B cell (primary cell): Measurements from ENCODE around the gene TRPM8. TPM values are rescaled to one million over a fixed set of nuclear protein-coding genes. Genes with fewer than 3 reads are reported as not detected.

Source experiments
- ATAC-seq: fragments of 200-7000 bp; cut with Tn5 transposase; one replicate; pipeline ENCODE4 v1.10.0; 2021; ENCODE audit warnings: low read depth, mild to moderate bottlenecking, moderate number of reproducible peaks, moderate library complexity
- CTCF ChIA-PET: fragments of 350-600 bp; sonication (Branson Sonifier 250); formaldehyde crosslinking; loops from one replicate; lab custom pipeline; 2021; ENCODE audit warnings: antibody characterized with exemption, inconsistent platforms; lab: Charles Lee
- POLR2A ChIA-PET: fragments of 350-600 bp; sonication (Branson Sonifier 250); formaldehyde crosslinking; loops from one replicate; lab custom pipeline; 2021; ENCODE audit warnings: antibody characterized with exemption; lab: Charles Lee
- DNase-seq: peaks from one replicate; pipeline ENCODE4 v3.0.0; 2013
- H2AFZ ChIP-seq: 2 replicates; pipeline ENCODE4 v1.6.1; 2012; ENCODE audit warnings: mild to moderate bottlenecking, low read depth, low read length; ENCODE audit not compliant: insufficient read depth, poor library complexity, severe bottlenecking
- H3K27ac ChIP-seq, 2 donors: 1 replicate in 1 of 2; 2 replicates in 1 of 2; pipeline ENCODE4 v1.5.1; 2012 to 2013; ENCODE audit warnings: low read length in 2 of 2, mild to moderate bottlenecking in 2 of 2, moderate library complexity in 1 of 2
- H3K27me3 ChIP-seq, 4 experiments: fragments of 200-600 bp in 1 of 4; sonication (generic) in 1 of 4; replicated peaks in 1 of 4; 1 replicate in 2 of 4; 2 replicates in 2 of 4; pipeline versions ENCODE4 v1.6.1 to v1.7.0; 2013 to 2016; ENCODE audit warnings: low read length in 3 of 4, mild to moderate bottlenecking in 2 of 4, mixed read lengths in 1 of 4, moderate library complexity in 1 of 4; ENCODE audit not compliant: insufficient read depth in 4 of 4, control insufficient read depth in 3 of 4; ENCODE audit errors: control extremely low read depth in 1 of 4
- H3K36me3 ChIP-seq, 2 experiments: replicated peaks in 1 of 2; 1 replicate in 1 of 2; 2 replicates in 1 of 2; pipeline versions ENCODE4 v1.6.1 to v1.7.1; 2013; ENCODE audit warnings: low read length in 1 of 2; ENCODE audit not compliant: insufficient read depth in 2 of 2, control insufficient read depth in 1 of 2; ENCODE audit errors: control extremely low read depth in 1 of 2, extremely low read depth in 1 of 2
- H3K4me1 ChIP-seq, 2 donors: fragments of 200-600 bp in 1 of 2; sonication (generic) in 1 of 2; 1 replicate in 1 of 2; 2 replicates in 1 of 2; pipeline versions ENCODE4 v1.5.1 to v1.6.1; 2013 to 2017; ENCODE audit warnings: low read length in 2 of 2; ENCODE audit not compliant: control insufficient read depth in 2 of 2, insufficient read depth in 2 of 2
- H3K4me2 ChIP-seq: replicated peaks from 2 replicates; pipeline ENCODE3; 2012; ENCODE audit warnings: mild to moderate bottlenecking, low read depth, low read length; ENCODE audit not compliant: poor library complexity, severe bottlenecking
- H3K4me3 ChIP-seq, 5 experiments: fragments of 200-600 bp in 1 of 5; sonication (generic) in 1 of 5; 1 replicate in 3 of 5; 2 replicates in 2 of 5; pipeline versions ENCODE4 v1.5.1 to v1.7.0; 2011 to 2016; ENCODE audit warnings: low read length in 4 of 5, mild to moderate bottlenecking in 4 of 5, low read depth in 2 of 5, control low read depth in 1 of 5, moderate library complexity in 1 of 5; ENCODE audit not compliant: insufficient read depth in 1 of 5; ENCODE audit errors: control extremely low read depth in 1 of 5, extremely low read depth in 1 of 5
- H3K79me2 ChIP-seq: fragments of 200-600 bp; sonication (generic); one replicate; pipeline ENCODE4 v1.6.0; 2016; ENCODE audit warnings: low read length; ENCODE audit not compliant: control insufficient read depth, insufficient read depth
- H3K9ac ChIP-seq: fragments of 200-600 bp; sonication (generic); 2 replicates; pipeline ENCODE4 v1.6.1; 2017; ENCODE audit warnings: mild to moderate bottlenecking, low read length, moderate library complexity
- H3K9me3 ChIP-seq, 3 donors: one replicate each; pipeline versions ENCODE4 v1.6.1 to v1.7.1; 2013; ENCODE audit warnings: low read length in 2 of 3; ENCODE audit not compliant: control insufficient read depth in 2 of 3, insufficient read depth in 1 of 3; ENCODE audit errors: control extremely low read depth in 1 of 3
- H4K20me1 ChIP-seq: 2 replicates; pipeline ENCODE4 v1.6.0; 2012; ENCODE audit warnings: mild to moderate bottlenecking, low read length; ENCODE audit not compliant: insufficient read depth, control insufficient read depth, poor library complexity, severe bottlenecking
- H3K27ac Mint-ChIP-seq: one replicate; pipeline ENCODE4 v1.8.0; 2021; ENCODE audit warnings: mixed read lengths
- H3K27me3 Mint-ChIP-seq: one replicate; pipeline ENCODE4 v1.8.0; 2021; ENCODE audit warnings: mixed read lengths
- H3K4me1 Mint-ChIP-seq: one replicate; pipeline ENCODE4 v1.8.0; 2021; ENCODE audit warnings: mixed read lengths
- H3K4me3 Mint-ChIP-seq: one replicate; pipeline ENCODE4 v1.8.0; 2021; ENCODE audit warnings: mixed read lengths
- H3K9me3 Mint-ChIP-seq: one replicate; pipeline ENCODE4 v1.8.0; 2022; ENCODE audit warnings: mixed read lengths; ENCODE audit not compliant: insufficient read depth
- EZH2 ChIP-seq: IDR thresholded peaks from 2 replicates; pipeline ENCODE4 v1.6.1; 2012; ENCODE audit warnings: borderline replicate concordance, low read depth, mild to moderate bottlenecking, moderate library complexity, low read length; ENCODE audit not compliant: insufficient read depth, poor library complexity, severe bottlenecking
- WGBS: methylation state at CpG from one replicate; pipeline ENCODE4 v1.1.5; 2013; ENCODE audit warnings: missing lambda C conversion rate; ENCODE audit not compliant: insufficient coverage; 5-methylcytosine and 5-hydroxymethylcytosine counted together
- intact Hi-C: fragments of 100-400 bp; cut with micrococcal nuclease; formaldehyde crosslinking; loops from one replicate; pipeline ENCODE4 v1.10.0; 2022
- polyA plus RNA-seq: library from polyadenylated mRNA; depleted of rRNA; stranded (reverse); fragments of >200 nt; gene quantifications from 2 replicates; pipeline ENCODE4 v1.2.3, GENCODE V29; 2012
- total RNA-seq, 2 donors: library from RNA; stranded (reverse); fragments of 120-200 nt in 1 of 2; gene quantifications; 1 replicate in 1 of 2; 2 replicates in 1 of 2; pipeline versions ENCODE4 v1.2.3 to v1.2.4, GENCODE V29; 2013 to 2022
- TF ChIP-seq, protein P1 (sequence below): fragments of 200-600 bp; IDR thresholded peaks from one replicate; pipeline ENCODE4 v1.8.0; 2022; ENCODE audit warnings: antibody characterized with exemption, mild to moderate bottlenecking

The TRPM8 gene
- total and polyA plus RNA-seq, 2 donors (not counting 1 experiment from before 2014, with no cell fraction given): not detected

DNA sequence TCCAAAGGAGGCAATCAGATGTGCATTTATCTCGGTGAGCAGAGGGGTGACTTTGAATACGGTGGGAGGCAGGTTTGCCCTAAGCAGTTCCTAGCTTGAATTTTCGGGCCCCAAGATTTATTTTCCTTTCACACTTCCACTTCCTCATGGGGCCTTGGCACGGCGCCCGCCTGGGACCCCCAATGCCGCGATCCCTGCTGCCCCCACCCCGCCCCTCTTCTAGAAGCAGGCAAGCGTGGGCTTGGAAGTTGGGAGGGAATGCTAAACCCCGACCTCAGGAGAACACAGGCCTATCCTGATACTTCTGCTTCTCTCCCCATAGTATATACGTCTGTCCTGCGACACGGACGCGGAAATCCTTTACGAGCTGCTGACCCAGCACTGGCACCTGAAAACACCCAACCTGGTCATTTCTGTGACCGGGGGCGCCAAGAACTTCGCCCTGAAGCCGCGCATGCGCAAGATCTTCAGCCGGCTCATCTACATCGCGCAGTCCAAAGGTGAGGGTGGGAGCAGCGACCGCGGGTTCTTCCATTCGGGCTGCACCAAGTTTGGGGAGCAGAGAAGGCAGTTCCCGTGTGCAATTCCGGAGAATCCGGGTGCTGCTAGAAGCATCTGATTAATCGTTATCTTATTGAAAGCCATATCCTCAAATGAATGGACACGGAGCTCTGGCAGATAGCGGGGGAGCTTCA, 21.6 kb downstream of the TRPM8 start:
- Histone ChIP-seq H3K9me3 (no peaks in the 10 kb centered on the region), H3K27ac (no peak overlapping the region), H2AFZ (peak overlapping the region; percentile 38), H3K4me3 (no peak overlapping the region), H3K36me3 (no peaks in the 10 kb centered on the region), H3K4me1 (peaks cover 5 to 6% of the 10 kb centered on the region in 2 donors), H4K20me1 (no peaks in the 10 kb centered on the region), H3K27me3 (peaks cover 0 to 41% (median 22%) of the 10 kb centered on the region in 4 experiments), H3K4me2 (peak overlapping the region; percentile 54), H3K79me2 (no peaks in the 10 kb centered on the region), H3K9ac (no peak overlapping the region)
- intact Hi-C loops: no loop called here
- H3K27me3 Mint-ChIP-seq: peaks cover 67% of the 10 kb centered on the region
- H3K4me1 Mint-ChIP-seq: peaks cover 19% of the 10 kb centered on the region
- 23% methylated on average over 25 of the region's 36 CpGs for WGBS
- H3K9me3 Mint-ChIP-seq: no peaks in the 10 kb centered on the region
- ATAC-seq (no peak), DNase-seq (peak; percentile 24)
- H3K27ac Mint-ChIP-seq: no peak overlapping the region
- ChIA-PET CTCF (no interaction called here), POLR2A (no interaction called here)
- no peak for TF ChIP-seq EZH2
- TF ChIP-seq, protein P1, sequence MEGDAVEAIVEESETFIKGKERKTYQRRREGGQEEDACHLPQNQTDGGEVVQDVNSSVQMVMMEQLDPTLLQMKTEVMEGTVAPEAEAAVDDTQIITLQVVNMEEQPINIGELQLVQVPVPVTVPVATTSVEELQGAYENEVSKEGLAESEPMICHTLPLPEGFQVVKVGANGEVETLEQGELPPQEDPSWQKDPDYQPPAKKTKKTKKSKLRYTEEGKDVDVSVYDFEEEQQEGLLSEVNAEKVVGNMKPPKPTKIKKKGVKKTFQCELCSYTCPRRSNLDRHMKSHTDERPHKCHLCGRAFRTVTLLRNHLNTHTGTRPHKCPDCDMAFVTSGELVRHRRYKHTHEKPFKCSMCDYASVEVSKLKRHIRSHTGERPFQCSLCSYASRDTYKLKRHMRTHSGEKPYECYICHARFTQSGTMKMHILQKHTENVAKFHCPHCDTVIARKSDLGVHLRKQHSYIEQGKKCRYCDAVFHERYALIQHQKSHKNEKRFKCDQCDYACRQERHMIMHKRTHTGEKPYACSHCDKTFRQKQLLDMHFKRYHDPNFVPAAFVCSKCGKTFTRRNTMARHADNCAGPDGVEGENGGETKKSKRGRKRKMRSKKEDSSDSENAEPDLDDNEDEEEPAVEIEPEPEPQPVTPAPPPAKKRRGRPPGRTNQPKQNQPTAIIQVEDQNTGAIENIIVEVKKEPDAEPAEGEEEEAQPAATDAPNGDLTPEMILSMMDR: no peak
- peak overlapping the region; percentile 64 for H3K4me3 Mint-ChIP-seq
